ENCODE data around the gene SNRNP70. TPM values are rescaled to one million over a fixed set of nuclear protein-coding genes. Genes with fewer than 3 reads are reported as not detected.

Gene SNRNP70
- total and polyA plus RNA-seq, 2 donors (not counting 3 experiments of a cell fraction or from before 2014, with no cell fraction given), result 215 to 300 TPM

GRCh38 chr19:49155820-49156346 is 70.6 kb downstream of the SNRNP70 start:
- H3K4me1 ChIP-seq (ENCODE audit: control insufficient read depth, extremely low read depth, insufficient read depth, low read length), result peaks cover 12% of the 10 kb centered on the region
- no peak overlapping the region for H3K9ac ChIP-seq (replicated peaks; ENCODE audit: extremely low read depth, insufficient read depth, low read length)
- H3K4me3 ChIP-seq (replicated peaks in 1 of 3; ENCODE audit: insufficient read depth in 1 of 3, low read depth in 1 of 3, low read length in 3 of 3), result no peak overlapping the region
- H3K27me3 ChIP-seq (ENCODE audit: control insufficient read depth in 2 of 2, insufficient read depth in 2 of 2, low read length in 2 of 2), result peaks cover 0 to 4% of the 10 kb centered on the region in 2 experiments
- H3K9me1 ChIP-seq (replicated peaks; ENCODE audit: control insufficient read depth, extremely low read depth, insufficient read depth, low read length), result no peaks in the 10 kb centered on the region
- no peak for FAIRE-seq
- H4K20me1 ChIP-seq (replicated peaks; ENCODE audit: control insufficient read depth, extremely low read depth, insufficient read depth, low read length), result no peaks in the 10 kb centered on the region
- CTCF ChIA-PET, result interaction anchor here (1.2 kb wide), 1 partner anchor 43 kb away, joined by 6 read pairs; no protein-coding TSS in a partner anchor
- H3K27ac ChIP-seq (ENCODE audit: insufficient read depth, low read depth, low read length), result no peak overlapping the region
- no peak for DNase-seq (ENCODE audit: low read depth, low spot score)
- no peaks in the 10 kb centered on the region for H3K9me3 ChIP-seq (replicated peaks; ENCODE audit: control insufficient read depth, insufficient read depth, low read length)
- no peak for TF ChIP-seq GATA2 (IDR thresholded peaks at IDR 0.05; ENCODE audit: insufficient read depth, insufficient read length, low read depth, low read length)
- TF ChIP-seq JUN (IDR thresholded peaks at IDR 0.05; ENCODE audit: borderline replicate concordance, insufficient read depth, insufficient read length, low read depth), result no peak
- no peak for TF ChIP-seq EZH2 (IDR thresholded peaks at IDR 0.05; ENCODE audit: borderline replicate concordance, low read depth, low read length, severe bottlenecking)
- TF ChIP-seq POLR2AphosphoS5 (IDR thresholded peaks at IDR 0.05; ENCODE audit: insufficient read depth, low read depth, low read length), result no peak
- no peak for TF ChIP-seq MAX (IDR thresholded peaks at IDR 0.05; ENCODE audit: insufficient read depth, insufficient read length)
- TF ChIP-seq, protein P1, sequence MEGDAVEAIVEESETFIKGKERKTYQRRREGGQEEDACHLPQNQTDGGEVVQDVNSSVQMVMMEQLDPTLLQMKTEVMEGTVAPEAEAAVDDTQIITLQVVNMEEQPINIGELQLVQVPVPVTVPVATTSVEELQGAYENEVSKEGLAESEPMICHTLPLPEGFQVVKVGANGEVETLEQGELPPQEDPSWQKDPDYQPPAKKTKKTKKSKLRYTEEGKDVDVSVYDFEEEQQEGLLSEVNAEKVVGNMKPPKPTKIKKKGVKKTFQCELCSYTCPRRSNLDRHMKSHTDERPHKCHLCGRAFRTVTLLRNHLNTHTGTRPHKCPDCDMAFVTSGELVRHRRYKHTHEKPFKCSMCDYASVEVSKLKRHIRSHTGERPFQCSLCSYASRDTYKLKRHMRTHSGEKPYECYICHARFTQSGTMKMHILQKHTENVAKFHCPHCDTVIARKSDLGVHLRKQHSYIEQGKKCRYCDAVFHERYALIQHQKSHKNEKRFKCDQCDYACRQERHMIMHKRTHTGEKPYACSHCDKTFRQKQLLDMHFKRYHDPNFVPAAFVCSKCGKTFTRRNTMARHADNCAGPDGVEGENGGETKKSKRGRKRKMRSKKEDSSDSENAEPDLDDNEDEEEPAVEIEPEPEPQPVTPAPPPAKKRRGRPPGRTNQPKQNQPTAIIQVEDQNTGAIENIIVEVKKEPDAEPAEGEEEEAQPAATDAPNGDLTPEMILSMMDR (IDR thresholded peaks at IDR 0.05; ENCODE audit: extremely low read depth in 1 of 2, insufficient read depth in 1 of 2, low read depth in 1 of 2, low read length in 2 of 2), result no peak
- dilution Hi-C loops (cut with MboI; ENCODE audit: extremely low pct_ligation_motif_present, low sequenced_read_pairs), result no loop called here
- BruUV-seq (replicated peaks), result no TSS peak
- no peaks in the 10 kb centered on the region for H3K36me3 ChIP-seq (ENCODE audit: control insufficient read depth in 2 of 2, extremely low read depth in 1 of 2, insufficient read depth in 2 of 2, low read length in 2 of 2)
- H3K4me2 ChIP-seq (ENCODE audit: insufficient read depth, low read length), result no peak overlapping the region
- H2AFZ ChIP-seq (ENCODE audit: low read depth, low read length), result no peak overlapping the region
- no peaks in the 10 kb centered on the region for H3K79me2 ChIP-seq (ENCODE audit: control insufficient read depth, insufficient read depth, low read length)
- POLR2A ChIA-PET, result no interaction called here
- intact Hi-C loops (cut with micrococcal nuclease), result loop anchor here (10.0 kb wide), 1 partner anchor 161 kb away; the partner anchor contains the start of genes GYS1 and RUVBL2
